GM18868 (cell line): ENCODE measurements around the gene CMTM3.
"Not testable (repeated sequence)": the region's sequence is repeated elsewhere in the genome, so short reads cannot be mapped to it uniquely, and the experiment has no call there.

Experiments used
- ATAC-seq: cut with Tn5 transposase; IDR thresholded peaks from one replicate; pipeline ENCODE4 v1.9.1; 2021; ENCODE audit warnings: mild to moderate bottlenecking, moderate library complexity; ENCODE audit not compliant: unreplicated experiment

Gene CMTM3, protein sequence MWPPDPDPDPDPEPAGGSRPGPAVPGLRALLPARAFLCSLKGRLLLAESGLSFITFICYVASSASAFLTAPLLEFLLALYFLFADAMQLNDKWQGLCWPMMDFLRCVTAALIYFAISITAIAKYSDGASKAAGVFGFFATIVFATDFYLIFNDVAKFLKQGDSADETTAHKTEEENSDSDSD

DNA sequence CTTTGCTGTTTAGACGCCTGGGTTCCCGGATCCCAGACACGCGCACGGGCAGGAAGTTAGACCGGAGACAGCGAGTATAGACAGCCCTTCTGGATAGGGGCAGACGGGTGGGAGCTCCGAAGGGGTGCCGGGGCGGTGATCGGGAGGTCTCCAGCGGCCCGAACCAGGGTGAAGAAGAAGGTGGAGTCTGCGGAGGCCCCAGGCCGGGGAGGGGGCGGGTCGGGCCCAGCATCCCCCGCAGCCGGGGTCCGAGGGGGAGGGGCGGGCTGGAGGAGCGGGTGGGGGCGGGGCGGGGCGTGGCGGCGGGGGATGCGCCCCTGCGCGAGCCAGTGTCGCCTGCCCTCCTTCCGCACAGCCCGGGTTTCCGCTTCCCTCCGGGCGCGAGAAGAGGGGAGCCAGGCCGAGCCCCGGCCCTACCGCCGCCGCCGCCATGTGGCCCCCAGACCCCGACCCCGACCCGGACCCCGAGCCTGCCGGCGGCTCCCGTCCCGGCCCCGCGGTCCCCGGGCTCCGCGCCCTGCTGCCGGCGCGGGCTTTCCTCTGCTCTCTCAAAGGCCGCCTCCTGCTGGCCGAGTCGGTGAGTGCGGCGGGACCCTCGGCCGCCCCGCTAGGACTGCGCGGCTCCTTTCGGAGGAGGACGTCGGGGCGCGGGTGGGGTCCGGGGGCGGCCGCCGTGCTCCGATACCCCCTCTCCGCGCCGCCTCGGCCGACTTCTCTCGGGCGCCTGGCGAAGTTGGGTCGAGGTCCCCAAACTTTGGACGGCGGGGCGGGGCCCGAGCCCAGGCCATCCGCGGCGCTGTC, at the start of gene CMTM3:
Gene CMTM3 (plus strand): TSS at position 329 of the 801 bp plus-strand sequence. CDS start 102 bp downstream, at position 431.
- ATAC-seq: peak; percentile 61

DNA sequence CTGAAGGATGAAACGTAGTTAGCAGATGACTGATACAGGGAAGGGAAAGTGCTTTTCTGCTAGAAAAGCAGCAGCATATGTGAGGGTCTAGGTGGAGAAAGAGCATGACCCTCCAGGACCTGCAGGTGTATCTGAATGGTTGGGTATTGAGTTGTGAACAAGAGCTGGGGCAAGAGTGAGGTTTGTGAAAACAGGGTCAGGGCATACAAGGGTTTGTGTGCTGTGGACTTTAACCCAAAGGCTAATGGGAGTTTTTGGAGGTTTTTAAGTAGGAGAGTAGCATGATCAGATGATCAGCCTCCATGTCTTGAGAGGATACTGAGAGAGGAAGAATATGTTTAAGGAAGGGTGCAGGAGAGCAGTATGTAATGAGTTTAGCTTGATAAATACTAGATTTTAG, 44.4 kb upstream of the CMTM3 start:
- no peak for ATAC-seq

DNA sequence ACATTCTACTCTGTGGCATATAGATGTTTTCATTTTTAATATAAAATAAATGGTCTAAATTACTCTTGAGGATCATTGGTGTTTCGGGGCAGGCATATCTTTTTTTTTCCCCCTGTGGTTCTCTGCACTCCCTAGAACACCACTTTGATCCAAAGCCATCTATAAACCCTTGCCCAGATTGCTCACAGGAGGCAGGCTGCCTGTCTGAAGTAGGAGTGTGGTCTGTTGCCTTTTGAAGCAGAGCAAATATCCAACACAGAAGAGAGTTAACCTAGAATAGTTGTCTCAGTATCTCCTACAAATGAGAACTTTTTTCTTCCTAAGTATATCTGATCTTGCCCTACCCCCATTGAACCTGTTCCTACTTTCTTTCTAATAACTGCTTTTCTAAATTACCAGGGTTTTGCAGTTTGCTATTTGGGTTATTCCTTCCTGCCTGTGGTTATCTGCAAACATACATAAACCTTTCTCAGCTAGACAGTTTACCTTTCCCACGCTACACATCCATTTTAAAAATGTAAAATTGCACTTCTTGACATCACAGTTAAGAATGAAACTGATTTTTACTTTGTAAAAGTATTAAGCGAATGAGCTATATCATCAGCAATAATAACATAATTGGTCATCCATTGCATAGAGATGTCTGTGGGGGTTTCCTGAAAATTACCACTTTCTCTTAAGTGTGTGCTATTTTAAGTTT, 43.0 kb upstream of the CMTM3 start:
- ATAC-seq: no peak

GRCh38 chr16:66562409-66562808, 42.1 kb upstream of the CMTM3 start:
- no peak for ATAC-seq

- ATAC-seq: no peak
Measured at GRCh38 chr16:66562986-66563385, 41.5 kb upstream of the CMTM3 start.

DNA sequence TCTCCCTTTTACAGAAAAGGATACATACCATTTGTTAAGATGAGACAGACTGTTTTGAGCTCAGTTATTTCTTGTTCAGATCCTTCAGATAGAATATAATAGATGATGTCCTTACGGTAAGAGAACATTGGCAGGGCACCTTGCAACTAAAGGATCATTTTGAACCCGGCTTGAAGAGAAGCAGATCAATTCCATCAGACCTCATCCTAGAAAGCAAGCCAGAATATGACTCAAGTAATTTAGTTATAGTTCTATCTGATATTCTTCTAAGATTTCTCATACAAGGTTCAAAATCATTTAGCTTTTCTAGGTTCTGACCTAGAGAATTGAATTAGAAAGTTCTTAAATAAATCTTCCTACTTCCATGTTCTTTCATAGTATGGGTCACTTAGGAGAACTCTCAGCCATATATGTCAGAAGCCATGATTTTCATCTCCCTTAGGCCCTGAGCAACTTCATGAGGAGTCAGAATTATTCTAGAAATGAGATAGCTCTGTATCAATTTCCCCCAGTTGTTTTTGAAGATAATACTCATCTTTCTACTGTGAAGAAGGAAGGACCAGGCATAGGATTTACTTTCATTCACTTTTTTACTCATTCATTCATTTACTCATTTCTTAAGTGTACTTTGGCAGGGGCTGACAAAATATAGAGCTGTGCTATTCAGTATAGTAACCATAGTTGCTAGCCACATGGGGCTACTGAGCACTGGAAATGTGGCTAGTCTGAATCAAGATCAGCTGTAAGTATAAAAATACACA, 40.8 kb upstream of the CMTM3 start:
- ATAC-seq: peak; percentile 51

DNA sequence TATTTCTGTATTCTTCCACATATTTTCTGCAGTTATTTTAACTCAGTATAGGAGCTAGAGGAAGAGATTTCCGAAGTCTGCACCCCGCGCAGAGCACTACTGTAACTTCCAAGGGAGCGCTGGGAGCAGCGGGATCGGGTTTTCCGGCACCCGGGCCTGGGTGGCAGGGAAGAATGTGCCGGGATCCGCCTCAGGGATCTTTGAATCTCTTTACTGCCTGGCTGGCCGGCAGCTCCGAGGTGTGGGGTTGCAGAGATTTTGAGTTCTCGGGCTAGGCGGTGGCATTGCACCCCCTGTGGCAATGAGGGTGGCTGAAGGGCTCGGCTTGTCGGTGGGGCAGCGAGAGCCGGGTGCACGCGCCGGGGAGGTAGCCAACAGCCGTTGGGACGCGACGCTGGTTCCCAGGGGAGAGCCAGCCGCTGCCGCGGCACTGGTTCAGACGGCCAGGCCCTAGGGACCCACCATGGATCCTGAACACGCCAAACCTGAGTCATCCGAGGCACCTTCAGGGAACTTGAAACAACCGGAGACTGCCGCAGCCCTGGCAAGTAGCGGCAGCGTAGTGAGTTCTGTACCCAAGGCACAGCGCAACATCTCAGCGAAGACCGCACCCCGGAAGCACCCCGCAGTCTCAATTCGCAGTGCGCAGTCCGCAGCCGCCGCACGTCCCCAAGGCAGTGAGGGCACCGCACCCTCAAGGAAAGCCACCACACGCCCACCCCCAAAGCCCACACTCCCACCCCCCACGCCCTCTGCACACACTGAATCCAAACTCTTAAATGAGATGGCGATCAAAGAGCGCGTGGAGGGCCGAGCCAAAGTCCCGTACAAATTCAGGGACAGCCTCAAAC, 38.2 kb upstream of the CMTM3 start, which contains the start of gene CMTM1:
Gene CMTM1 (plus strand): TSS at position 389 of the 851 bp plus-strand sequence. CDS start 75 bp downstream, at position 464.
- no peak for ATAC-seq

GRCh38 chr16:66567270-66567669, 37.2 kb upstream of the CMTM3 start:
- ATAC-seq: not testable (repeated sequence)

GRCh38 chr16:66568355-66568754, 36.1 kb upstream of the CMTM3 start:
- ATAC-seq: no peak

DNA sequence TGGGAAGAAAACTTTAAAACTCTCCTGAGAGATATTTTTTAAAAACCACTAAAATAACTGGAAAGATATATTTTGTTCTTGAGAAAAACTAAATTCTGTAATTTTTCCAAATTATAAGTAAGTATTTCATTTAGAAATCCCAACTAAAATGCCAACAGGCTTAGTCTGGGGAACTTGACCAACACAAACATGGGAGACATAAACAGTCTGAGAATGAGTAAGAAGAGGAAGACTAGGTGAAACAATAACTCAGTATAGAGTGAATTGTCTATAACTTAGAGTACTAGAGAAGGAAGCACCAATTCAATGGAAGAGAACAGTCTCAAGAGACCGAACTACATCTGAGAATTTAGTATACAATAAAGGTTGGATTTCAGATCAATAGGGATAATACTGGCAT, 35.4 kb upstream of the CMTM3 start:
- no peak for ATAC-seq

DNA sequence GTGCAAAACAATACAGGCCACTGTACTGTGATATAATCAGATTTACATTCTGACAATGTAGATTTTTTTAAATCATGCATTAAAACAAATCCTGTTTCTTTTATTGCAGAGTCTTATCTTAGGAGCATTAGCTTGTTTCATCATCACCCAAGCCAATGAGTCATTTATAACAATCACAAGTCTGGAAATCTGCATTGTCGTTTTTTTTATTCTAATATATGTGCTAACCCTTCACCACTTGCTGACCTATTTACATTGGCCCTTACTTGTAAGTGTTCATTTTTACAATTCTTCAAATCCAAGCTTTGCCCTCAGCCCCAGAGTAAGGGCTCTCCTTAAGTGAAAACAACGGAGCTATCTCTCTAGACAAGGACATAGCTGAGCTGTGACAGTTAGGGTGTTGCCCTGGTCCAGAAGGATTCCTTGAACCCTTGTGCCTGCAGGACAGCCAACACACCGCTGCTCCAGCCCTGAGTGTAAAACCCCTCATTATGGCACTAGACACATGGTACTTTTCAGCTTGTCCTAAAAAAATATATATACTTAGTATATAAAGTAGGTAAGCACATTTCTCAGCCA, 34.6 kb upstream of the CMTM3 start:
- ATAC-seq: no peak

DNA sequence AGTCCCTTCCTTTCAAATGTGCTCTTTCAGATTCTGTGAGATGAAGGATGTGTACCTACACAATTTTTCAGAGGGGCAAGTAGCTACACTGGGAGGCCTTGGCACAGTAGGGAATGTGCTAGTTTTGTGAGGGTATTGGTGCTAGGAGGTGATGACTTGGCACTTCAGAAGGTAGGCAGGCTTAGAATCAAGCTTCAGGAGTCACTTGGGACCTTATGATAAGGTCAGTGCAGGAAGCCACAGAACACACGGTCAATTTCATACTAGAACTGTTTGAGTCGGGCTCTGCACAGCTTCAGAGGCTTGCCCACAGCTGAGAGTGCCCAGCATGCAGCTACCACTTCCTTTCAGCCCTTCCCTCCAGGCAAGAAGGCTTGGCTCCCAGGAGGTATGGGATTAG, 32.1 kb upstream of the CMTM3 start:
- no peak for ATAC-seq

DNA sequence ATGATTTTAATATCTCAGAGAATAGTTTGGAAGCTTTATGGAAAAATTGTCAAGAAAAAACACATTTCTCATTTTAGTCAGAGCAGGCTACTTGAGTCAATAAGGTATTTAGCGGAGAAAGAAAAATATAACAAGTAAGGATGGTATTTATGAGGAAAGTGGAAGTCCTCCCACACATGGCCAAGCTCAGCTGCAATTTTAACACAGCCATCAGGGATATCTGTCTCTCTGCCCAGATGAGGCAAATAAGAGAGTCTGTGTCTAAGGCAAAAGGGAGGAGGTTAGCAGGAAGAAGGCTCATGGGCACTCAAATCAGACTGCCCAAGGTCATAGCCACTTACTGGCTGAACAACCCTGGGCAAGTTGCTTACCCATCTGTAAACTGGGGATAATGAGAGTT, 30.4 kb upstream of the CMTM3 start:
- no peak for ATAC-seq

- no peak for ATAC-seq
Measured at GRCh38 chr16:66574531-66574930, 30.0 kb upstream of the CMTM3 start.

GRCh38 chr16:66575060-66575459, 29.4 kb upstream of the CMTM3 start:
- no peak for ATAC-seq

GRCh38 chr16:66576296-66576695, 28.2 kb upstream of the CMTM3 start:
- ATAC-seq: no peak

- no peak for ATAC-seq
Measured at GRCh38 chr16:66578651-66579531, 25.6 kb upstream of the CMTM3 start, which contains the start of gene CMTM2. Gene CMTM2, plus strand, starts transcription at chr16:66579463. Its CDS starts 145 bp downstream, at chr16:66579608.

DNA sequence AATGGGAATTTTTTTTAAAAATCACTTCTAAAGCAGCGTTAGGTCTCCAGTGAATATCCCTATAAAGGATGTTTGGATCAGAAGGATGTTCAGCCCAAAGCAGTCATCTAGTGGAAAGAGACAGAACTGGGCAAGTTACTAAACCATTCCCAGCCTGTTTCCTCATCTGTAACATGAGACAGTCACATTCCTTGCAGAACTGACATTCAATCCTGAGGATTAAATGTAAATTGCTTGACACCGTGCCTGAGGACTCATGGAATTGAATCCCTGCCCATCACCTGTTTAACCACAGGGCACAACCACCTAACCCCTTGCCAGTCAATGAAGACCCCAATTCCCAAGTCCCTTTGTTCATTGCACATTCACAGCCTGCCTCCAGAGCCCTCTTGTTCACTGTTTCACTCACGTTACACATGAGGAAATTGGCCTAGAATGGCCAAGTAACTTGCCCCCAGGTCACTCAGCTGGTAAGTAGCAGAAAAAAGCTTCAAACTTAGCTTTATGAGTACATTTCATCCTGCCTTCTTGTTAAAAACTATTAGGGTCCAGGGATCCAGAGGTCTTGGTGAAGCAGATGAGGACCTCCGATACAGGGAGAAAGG, 23.8 kb upstream of the CMTM3 start:
- no peak for ATAC-seq
